Suppressor macrophage (primary cell): Measurements from ENCODE around the gene RASA3.
"Not testable (repeated sequence)": the region's sequence is repeated elsewhere in the genome, so short reads cannot be mapped to it uniquely, and the experiment has no call there.

Source experiments
- DNase-seq, 4 experiments: peaks; one replicate each; pipeline ENCODE4 v3.0.0-alpha.2; 2020 to 2022

The RASA3 gene

DNA sequence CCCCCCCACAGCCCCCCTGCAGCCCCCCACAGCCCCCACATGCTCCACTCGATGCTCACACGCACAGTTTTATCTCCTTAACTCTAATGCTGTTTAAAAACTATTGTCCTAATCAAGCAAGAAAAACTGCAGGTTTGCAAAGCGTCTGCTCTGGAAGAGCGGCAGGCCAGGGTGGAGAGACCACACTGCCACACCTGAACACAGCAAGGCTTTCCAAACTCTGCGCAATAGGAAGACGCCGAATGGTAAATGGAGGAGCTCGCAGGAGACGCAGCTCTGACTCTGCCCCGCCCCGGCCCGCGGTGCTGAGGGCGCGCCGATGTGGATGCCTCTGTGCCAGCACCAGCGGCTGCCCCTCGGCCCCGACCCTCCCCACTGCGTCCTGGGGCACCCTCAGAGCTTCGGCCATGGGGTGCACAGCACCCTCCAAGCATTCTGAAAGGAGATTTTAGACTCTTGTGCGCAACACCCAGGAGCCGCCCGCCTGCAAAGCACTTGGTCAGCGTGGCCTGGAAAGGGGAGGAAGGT lies 32.4 kb downstream of the RASA3 start:
- no peak for DNase-seq

DNA sequence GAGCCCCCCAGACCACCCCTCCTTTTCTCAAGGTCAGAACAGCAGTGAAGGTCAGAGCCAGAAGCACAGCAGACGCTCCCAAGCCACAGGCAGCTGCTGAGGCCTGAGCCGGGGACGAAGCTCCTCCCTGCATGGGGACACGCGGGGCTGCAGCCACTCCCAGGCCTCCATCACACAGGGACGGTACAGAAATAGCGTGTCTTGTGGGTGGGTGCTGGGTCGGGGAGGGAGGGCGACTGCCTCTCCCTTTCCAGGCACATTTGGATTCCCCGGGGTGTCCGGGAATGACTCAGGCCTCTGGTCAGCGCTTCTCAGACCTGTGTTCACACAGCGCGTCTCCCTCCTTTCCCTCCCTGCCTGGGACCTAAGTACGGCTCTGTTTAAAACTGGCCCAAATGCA lies 33.2 kb downstream of the RASA3 start:
- DNase-seq: peak; percentile 57 to 80 (median 73)

DNA sequence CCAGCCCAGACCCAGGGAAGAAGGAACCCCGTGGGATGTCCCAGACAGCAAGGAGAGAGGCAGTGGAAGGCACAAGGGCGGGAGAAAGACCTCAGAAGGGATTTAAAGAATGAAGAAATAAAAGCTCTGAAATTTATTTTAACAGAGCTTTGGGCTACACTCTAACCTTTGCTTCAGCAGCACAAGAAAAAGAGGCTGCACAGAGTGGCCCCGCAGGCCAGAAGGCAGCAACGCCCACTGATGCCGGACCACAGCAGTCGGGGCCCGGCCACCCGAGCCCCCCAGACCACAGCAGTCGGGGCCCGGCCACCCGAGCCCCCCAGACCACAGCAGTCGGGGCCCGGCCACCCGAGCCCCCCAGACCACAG lies 33.8 kb downstream of the RASA3 start:
- DNase-seq: not testable (repeated sequence)

DNA sequence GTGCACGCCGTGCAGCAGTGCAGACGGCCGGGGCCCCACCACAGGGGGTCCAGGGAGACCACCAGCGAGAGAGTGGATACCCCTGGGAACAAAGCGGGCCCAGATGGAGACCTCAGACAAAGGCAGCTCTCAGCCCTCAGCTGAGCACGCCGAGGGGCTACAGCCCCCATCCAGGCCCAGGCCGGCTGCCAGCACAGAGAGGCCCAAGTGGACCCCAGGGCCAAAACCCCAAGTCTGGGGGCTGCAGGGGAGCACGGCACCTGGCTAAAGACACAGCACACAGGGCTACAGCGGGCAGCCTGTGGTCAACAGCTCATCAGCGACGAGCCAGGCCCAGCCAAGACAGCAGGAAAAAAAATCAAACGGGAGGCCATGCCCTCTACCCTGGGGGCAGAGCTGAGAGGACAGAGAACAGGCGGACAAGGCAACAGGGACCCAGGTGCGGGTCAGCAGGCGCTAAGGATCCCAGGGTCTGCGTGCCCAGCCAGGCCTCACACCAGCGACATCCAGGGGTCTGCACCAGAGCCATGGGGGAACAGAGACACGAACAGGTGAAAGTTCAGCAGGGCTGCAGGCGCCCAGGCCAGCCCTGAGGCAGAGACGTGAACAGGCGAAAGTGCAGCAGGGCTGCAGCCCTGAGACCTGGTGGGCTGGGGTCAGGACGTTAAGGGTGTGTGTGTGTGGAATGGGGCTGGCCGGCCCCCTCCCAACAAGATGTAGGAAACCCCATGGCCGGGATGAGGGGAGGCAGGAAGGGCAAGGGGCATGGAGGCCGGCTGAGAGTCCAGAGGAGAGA lies 34.3 kb downstream of the RASA3 start:
- DNase-seq: no peak

DNA sequence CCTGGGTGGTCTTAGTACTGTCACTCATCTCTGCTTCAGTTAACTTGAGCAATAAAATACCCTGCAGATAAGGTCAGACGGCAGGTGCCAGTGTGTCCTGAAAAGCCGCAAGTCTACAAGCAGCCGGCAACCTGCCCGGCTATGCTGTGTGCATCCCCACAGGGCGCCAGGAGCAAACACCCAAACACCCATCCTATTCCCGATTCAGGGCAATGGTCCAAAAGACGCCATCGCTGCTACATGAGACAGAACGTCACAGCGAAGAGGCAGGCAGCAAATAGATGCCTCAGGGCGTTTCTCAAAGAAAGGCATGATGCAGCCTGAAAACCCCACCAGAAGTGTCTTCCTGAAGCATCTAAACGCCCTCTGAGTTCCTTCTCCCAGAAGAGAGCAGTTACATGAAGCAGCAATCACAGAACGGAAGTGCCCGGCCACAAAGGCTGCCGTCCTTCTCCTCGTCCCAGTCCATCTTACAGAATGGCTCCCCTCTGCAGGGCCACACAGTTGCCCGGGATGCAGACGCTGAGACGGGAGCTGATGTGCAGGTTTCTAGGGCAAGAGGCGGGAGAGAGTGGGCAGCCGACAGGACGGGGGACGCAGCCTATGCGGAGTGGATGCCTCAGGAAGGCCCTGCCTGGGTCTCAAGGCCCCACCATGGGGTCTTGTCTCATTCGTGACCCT lies 35.1 kb downstream of the RASA3 start:
- DNase-seq: no peak

DNA sequence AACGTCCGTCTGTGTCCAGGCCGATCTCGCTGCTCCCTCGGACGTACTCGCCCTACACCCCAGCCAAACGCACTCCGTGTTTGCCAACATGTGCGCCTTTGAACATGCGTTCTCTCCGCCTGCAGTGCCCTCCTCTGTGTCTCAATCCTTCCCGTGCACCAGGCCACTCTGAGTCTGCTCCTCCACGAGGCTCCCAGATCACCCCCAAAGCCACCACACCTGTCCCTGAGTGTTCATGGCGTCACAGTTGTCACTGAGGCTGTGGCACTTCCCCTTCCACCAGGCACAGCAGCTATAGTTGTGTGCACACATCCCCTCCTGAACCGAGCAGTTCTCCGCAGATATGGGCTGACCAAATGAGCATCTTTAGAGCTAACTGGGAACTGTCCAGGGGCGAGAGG lies 35.6 kb downstream of the RASA3 start:
- no peak for DNase-seq

DNA sequence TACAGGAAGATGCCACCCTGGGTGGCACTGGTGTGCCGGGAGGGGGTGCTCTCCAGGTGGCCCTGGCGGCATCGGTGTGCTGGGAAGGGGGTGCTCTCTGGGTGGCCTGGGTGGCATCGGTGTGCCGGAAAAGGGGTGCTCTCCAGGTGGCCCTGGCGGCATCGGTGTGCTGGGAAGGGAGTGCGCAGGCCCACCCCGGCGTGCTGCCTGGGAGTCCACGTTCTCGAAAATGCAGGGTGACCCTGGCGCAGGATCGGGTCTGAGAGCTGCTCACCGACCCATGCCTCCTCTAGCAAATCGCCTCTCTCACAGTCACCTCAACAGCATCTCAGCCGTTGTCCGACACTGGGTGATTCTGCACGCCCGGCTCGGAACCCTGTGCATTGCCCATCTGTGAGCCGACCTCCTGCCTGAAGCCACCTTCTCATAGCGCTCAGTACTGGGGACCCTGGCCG lies 36.4 kb downstream of the RASA3 start:
- no peak for DNase-seq

DNA sequence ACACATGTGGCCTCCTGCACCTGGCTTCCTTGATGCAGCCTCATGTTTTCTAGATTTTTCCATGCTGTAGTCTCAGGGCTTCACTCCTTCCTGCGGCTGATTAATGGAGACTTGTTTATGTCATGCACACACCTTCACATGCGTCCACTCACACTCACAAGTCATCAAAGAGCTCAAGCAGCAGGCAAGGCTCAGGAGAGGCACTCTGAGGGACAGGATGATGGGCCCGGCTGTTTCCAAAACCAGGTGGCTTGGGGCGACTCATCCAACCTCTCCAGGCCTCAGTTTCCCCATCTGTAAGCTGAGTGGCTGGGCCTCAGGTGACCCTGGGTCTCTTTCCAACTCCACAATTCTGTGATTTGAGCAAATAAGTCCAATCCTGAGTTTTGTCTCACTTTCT lies 36.9 kb downstream of the RASA3 start:
- no peak for DNase-seq

DNA sequence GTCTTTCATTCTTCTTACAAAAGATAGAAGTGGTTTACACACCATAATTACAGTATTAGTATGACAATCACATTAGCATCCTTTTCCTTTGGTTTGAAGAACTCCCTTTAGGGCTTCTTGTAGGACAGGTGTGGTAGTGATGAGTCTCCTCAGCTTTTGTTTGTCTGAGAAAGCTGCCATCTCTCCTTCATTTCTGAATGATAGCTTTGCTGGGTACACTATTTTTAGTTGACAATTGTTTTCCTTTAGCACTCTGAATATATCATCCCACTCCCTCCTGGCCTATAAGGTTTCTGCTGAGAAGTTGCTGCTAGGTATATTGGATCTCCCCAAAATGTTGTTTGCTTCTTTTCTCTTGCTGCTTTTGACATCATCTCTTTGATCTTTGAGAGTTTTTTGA lies 39.3 kb downstream of the RASA3 start:
- DNase-seq: no peak

DNA sequence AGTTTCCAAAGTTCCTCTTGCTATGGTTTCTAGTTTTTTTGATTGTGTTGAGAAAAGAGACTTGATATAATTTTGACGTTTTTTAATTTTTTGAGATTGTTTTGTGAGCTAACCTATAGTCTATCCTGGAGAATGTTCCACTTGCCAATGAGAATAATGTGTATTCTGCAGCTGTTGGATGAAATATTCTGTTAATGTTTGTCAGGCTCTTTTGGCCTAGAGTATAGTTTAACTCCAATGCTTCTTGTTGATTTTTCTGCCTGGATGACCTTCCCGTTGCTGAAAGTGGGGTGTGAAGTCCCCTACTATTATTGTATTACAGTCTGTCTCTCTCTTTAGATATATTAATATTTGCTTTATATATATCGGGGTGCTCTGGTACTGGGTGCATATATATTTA lies 40.0 kb downstream of the RASA3 start:
- DNase-seq: no peak

DNA sequence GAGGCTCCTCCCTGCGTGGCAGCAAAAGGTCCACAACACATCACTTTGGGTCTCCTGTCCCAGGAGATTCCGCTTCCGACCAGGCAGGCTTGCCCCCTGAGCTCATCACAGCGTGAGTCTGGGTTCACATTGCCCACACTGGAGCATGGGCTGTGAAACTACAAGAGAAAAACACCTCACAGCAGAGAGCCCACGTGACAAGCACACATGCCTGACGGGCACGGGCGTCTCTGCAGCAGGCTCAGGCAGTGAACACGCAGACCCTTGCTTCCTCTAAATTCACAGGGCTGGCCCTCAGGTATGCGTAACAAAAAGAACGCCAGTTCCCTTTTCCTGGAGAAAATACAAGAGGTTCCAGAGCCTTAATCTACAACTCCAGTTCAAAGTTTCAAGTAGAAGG lies 41.9 kb downstream of the RASA3 start:
- peak in 3 of 4 experiments; percentile 15 to 53 (median 48) for DNase-seq

DNA sequence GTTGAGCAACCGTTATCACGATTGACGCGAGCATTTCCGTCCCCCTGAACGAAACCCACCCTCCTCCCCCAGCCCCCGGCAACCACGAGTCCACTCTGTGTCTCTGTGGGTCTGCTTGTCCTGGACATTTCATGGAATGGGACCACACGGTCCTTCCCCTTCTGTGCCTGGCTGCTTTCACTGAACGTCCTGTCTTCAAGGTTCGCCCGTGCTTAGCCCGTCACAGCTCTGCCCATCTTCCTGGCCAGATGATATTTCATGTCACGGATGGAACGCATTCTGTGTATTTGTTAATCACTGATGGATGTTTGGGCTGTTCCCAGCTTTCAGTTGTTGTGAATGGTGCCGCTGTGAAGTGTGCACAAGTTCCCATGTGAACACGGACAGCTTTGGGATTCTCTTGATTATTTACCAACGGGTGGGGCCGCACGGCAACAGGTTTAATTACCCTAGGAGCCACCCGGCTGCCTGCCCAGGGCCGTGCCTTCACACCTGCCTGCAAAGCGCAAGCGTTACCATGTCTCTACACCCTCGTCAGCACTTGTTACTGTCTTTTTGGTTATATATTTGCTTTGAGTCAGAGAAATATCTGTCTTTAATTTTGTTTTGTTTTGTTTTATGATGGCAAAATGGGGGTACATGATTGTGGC lies 42.5 kb downstream of the RASA3 start:
- no peak for DNase-seq

DNA sequence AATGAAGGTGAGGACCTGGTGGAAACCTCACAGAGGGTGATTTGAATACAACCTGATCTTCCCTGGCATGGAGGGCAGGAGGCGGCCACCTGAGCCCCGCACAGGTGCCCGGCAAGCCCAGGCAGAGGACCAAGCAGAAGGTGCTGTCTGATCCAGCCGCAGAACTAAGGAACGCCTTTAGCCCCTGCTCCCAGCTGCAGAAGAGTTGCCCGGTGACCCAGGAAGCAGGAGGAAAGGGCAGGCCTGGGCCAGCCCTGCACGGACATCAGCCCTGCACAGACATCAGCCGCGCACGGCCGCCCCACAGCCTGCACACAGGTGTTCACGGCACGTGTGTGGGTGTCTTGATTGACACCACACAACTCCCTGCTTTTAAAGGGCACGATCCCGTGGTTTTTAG lies 43.1 kb downstream of the RASA3 start:
- DNase-seq: no peak

DNA sequence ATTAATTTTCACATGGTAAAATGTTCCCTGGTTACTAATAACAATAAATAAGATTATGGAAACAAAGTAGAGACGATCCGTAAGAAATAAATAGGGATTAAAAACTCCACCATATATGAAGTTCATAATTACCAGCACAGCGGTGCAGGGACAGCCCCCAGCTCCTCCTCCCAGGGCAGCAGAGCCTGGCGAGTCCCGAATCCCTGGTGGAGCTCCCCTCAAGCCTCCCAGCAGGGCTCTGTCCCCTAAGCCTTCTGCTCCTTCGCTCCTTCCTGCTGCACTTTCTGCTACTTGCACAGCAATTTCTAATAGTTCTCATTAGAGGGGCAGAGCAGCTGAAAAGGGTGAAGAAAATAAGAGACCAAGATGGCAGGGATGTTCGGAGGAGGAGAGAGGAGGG lies 43.6 kb downstream of the RASA3 start:
- DNase-seq: no peak

DNA sequence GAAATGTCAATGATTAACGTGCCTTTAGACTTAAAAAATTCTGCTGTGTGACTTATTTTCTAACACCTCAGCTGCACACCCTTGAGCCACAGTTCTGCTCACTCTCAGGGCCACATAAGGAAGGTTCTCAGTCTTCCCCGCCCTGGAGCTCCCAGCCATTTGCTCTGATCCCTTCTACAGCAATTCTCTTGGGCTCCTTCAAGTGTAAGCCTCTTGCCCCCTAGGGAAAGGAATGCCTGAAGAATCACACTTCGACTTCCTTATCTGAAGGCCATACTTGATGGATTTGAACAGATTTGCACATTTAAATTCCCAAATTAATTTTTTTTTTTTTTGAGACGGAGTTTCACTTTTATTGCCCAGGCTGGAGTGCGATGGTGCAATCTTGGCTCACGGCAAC lies 44.2 kb downstream of the RASA3 start:
- no peak for DNase-seq

DNA sequence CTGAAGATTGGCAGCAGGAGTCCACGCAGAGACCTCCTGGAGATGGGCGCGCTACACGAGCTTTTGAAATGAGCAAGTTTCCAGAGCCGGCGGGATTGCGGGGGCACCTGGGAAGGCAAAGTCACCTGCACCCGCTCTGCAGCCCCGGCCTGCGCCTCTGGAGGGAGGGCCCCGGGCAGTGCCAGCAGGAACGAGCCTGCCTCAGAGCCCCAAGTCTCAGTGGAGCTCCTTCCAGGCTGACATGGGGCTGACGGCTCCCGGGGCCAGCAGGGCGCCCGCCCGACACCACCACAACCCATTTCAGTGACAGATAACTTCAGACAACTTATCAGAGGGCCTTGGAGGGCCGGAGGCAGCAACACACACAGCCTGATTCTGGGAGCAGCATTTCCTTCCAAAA lies 45.0 kb downstream of the RASA3 start:
- DNase-seq: no peak

DNA sequence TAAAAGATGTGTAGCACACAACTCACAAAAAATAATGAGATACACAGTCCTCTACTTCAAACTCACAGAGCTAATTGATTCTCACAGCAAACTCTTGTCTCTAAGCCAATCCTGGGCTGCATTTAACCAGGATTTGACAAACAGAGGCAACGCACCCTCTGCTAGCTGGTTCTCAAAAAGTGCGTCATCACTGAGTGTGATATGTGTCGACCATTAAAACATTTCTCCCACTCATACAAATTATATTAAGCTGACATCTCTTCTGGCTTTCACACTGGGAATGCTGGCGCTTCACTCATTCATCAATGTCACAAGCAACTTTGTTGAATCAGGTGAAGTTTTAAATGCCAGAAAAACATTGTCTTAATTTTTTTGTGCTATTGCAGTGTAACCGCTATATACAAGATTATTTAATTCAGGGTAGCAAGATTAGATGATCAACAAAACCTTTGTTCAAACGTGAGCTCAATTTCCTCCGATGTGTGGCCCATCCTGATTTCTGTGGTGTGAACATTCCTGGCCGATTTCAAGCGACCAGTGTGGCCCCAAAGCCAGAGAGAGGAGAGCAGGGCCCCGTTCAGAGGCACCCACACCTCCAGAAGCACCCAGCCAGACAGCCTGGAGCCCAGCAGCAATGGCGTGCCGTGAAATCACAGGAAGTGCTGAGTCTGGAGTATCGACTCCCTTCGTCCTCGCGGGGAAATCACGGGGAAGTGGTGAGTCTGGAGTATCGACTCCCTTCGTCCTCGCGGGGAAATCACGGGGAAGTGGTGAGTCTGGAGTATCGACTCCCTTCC lies 49.4 kb downstream of the RASA3 start:
- DNase-seq: no peak

DNA sequence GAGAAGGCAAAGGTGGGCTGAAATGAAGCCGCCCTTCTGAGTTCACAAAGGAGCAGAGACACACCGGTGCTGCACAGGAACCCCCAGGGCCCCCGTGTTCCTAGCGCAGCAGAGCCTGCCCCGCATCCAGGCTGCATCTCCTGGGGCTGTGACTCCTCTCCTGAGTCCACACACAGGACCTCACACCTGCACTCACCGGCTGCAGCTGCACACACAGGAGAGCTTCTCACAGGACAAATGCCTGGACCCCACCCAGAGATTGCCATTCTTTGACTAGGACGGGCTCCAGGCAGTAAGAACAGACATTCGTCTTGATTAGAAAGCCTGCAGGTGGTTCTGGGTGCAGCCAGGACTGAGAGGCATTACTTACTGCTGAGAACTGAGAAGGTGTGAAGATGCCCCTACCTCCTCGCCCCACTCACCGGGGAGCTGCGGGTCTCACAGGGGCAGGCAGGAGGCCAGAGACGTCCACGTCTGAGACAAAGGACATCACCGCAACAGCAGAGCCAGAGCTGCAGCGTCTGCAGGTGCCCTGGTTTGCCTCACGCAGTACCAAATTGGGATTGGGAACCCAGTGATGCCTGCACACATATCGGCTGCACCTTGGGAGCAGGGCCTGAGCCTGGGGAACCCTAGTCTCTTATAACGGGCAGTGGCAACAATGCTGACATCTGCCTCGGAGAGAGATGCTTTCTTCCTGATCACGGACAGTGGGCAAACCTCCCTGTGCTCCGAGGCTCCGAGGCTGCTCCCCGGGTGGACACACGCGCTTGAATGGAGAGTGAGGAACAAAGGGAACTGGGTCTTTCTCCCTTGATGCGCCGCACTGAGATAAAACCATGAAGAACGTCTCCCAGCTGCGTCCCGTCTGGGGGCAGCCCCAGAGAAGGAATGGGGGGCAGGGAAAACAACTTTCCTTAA lies 50.4 kb downstream of the RASA3 start:
- DNase-seq: no peak

DNA sequence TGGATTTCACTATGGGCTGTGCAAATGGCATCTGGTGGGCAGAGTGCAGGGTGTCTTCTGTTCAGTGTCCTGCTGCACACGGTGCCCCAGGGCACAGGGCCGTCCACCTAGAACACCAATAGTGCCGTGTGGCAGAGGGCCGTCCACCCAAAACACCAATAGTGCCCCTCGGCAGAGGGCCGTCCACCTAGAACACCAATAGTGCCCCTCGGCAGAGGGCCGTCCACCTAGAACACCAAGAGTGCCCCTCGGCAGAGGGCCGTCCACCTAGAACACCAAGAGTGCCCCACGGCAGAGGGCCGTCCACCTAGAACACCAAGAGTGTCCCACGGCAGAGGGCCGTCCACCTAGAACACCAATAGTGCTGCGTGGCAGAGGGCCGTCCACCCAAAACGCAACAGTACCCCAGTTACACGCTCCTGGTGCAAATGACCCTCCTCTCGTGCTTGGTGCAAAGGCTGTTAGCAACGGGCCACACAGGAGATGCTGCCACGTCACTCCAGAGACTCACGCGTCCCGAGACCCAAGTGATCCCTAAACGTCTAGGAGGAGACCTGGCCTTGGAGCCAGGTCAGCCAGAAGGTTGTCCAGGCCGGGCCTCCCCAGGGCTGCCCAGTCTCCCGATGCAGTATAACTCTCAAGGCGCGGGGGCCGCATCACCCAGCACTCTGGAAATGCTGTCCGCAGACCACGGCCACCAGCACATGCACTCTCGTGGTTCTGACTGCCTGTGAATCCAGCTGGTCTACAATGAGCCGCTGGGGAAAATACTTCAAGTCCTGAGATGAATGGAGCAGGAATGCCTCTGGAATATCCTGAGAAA lies 51.5 kb downstream of the RASA3 start:
- DNase-seq: no peak
